Caco-2 (cell line): ENCODE data around the gene ZNF609. TPM values are rescaled to one million over a fixed set of nuclear protein-coding genes. Genes with fewer than 3 reads are reported as not detected.

Experiments
- BruUV-seq: library from RNA; stranded (reverse); fragments of 400-500 nt; replicated peaks from 2 replicates; lab custom pipeline; 2021; lab: Mats Ljungman, UMichigan
- CTCF ChIA-PET: fragments of 300-600 bp; sonication (Branson Sonifier 250); formaldehyde crosslinking; loops from one replicate; lab custom pipeline; 2022; ENCODE audit warnings: antibody characterized with exemption; lab: Charles Lee
- POLR2A ChIA-PET: fragments of 300-600 bp; sonication (Branson Sonifier 250); formaldehyde crosslinking; loops from one replicate; lab custom pipeline; 2022; ENCODE audit warnings: antibody characterized with exemption; lab: Charles Lee
- DNase-seq, 2 experiments: peaks; one replicate each; pipeline versions ENCODE4 v3.0.0 to v3.0.0-alpha.2; 2020 to 2022
- H3K27me3 ChIP-seq: replicated peaks from 2 replicates; pipeline ENCODE4 v1.6.0; 2011; ENCODE audit warnings: low read length; ENCODE audit not compliant: control insufficient read depth, insufficient read depth
- H3K36me3 ChIP-seq: 2 replicates; pipeline ENCODE4 v1.5.1; 2011; ENCODE audit warnings: low read length; ENCODE audit not compliant: control insufficient read depth, insufficient read depth
- H3K4me1 ChIP-seq: fragments of 250-450 bp; sonication (Bioruptor Pico); 2 replicates; pipeline ENCODE4 v1.5.1; 2020; ENCODE audit warnings: mild to moderate bottlenecking
- H3K4me3 ChIP-seq: 2 replicates; pipeline ENCODE4 v1.5.1; 2011; ENCODE audit warnings: low read depth, mild to moderate bottlenecking, control low read depth, low read length
- H3K9me3 ChIP-seq: fragments of 250-450 bp; sonication (Bioruptor Pico); 2 replicates; pipeline ENCODE4 v1.5.1; 2020; ENCODE audit warnings: mild to moderate bottlenecking, moderate library complexity
- H3K27ac Mint-ChIP-seq: one replicate; pipeline ENCODE4 v1.8.0; 2022; ENCODE audit warnings: mixed read lengths; ENCODE audit not compliant: unreplicated experiment
- H3K27me3 Mint-ChIP-seq: one replicate; pipeline ENCODE4 v1.8.0; 2022; ENCODE audit warnings: mixed read lengths; ENCODE audit not compliant: insufficient read depth, unreplicated experiment
- H3K36me3 Mint-ChIP-seq: one replicate; pipeline ENCODE4 v1.8.0; 2022; ENCODE audit warnings: mild to moderate bottlenecking, mixed read lengths; ENCODE audit not compliant: insufficient read depth, unreplicated experiment
- H3K4me1 Mint-ChIP-seq: one replicate; pipeline ENCODE4 v1.8.0; 2022; ENCODE audit warnings: low read depth, mixed read lengths; ENCODE audit not compliant: unreplicated experiment
- H3K4me3 Mint-ChIP-seq: one replicate; pipeline ENCODE4 v1.8.0; 2022; ENCODE audit warnings: mild to moderate bottlenecking, moderate library complexity, mixed read lengths; ENCODE audit not compliant: unreplicated experiment
- H3K9me3 Mint-ChIP-seq: one replicate; pipeline ENCODE4 v1.8.0; 2022; ENCODE audit warnings: mixed read lengths; ENCODE audit not compliant: unreplicated experiment
- intact Hi-C: fragments of 100-400 bp; cut with micrococcal nuclease; formaldehyde crosslinking; loops from one replicate; pipeline ENCODE4 v1.10.0; 2022; ENCODE audit not compliant: unreplicated experiment
- total RNA-seq: library from RNA; stranded (reverse); gene quantifications from 2 replicates; pipeline ENCODE4 v1.2.3, GENCODE V29; 2022
- TF ChIP-seq, protein P1 (sequence below), 2 experiments: fragments of 200-600 bp in 1 of 2; IDR thresholded peaks; 1 replicate in 1 of 2; 2 replicates in 1 of 2; pipeline versions ENCODE4 v1.5.1 to v1.8.0; 2011 to 2022; ENCODE audit warnings: antibody characterized with exemption in 1 of 2, control low read depth in 1 of 2, inconsistent platforms in 1 of 2, low read depth in 1 of 2, low read length in 1 of 2, mild to moderate bottlenecking in 1 of 2, moderate library complexity in 1 of 2; ENCODE audit not compliant: insufficient read depth in 1 of 2, severe bottlenecking in 1 of 2, unreplicated experiment in 1 of 2

The ZNF609 gene
- total RNA-seq, 1 experiment from 2014 or later = 30.1 TPM

DNA sequence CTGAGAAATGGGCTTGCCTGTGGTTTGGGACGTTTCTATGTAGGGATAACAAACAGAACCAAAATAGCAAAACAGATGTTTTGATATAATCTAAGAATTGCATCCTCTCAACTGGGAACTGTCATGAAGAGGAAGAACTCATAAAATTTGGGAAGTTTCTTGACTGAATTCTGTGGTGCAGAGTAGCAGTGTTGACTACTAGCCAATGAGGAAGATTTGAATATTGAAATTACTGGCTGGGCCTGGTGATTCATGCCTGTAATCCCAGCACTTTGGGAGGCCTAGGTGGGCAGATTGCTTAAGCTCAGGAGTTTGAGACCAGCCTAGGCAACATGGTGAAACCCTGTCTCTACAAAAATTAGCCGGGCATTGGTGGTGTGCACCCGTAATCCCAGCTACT is 42.2 kb downstream of the ZNF609 start:
- no peak overlapping the region for H3K4me3 ChIP-seq
- H3K4me3 Mint-ChIP-seq = no peak overlapping the region
- no peaks in the 10 kb centered on the region for H3K27me3 ChIP-seq
- H3K36me3 Mint-ChIP-seq = peaks cover 22% of the 10 kb centered on the region
- H3K4me1 Mint-ChIP-seq = peaks cover 22% of the 10 kb centered on the region
- no peak overlapping the region for H3K27ac Mint-ChIP-seq
- H3K9me3 ChIP-seq = no peaks in the 10 kb centered on the region
- H3K4me1 ChIP-seq = peaks cover 12% of the 10 kb centered on the region
- no TSS peak for BruUV-seq
- ChIA-PET CTCF (no interaction called here), POLR2A (no interaction called here)
- intact Hi-C loops = no loop called here
- TF ChIP-seq, protein P1, sequence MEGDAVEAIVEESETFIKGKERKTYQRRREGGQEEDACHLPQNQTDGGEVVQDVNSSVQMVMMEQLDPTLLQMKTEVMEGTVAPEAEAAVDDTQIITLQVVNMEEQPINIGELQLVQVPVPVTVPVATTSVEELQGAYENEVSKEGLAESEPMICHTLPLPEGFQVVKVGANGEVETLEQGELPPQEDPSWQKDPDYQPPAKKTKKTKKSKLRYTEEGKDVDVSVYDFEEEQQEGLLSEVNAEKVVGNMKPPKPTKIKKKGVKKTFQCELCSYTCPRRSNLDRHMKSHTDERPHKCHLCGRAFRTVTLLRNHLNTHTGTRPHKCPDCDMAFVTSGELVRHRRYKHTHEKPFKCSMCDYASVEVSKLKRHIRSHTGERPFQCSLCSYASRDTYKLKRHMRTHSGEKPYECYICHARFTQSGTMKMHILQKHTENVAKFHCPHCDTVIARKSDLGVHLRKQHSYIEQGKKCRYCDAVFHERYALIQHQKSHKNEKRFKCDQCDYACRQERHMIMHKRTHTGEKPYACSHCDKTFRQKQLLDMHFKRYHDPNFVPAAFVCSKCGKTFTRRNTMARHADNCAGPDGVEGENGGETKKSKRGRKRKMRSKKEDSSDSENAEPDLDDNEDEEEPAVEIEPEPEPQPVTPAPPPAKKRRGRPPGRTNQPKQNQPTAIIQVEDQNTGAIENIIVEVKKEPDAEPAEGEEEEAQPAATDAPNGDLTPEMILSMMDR (IDR thresholded peaks at IDR 0.05; ENCODE audit: insufficient read depth in 1 of 2, low read depth in 1 of 2, low read length in 1 of 2, severe bottlenecking in 1 of 2, unreplicated experiment in 1 of 2) = no peak
- H3K27me3 Mint-ChIP-seq = no peaks in the 10 kb centered on the region
- DNase-seq = no peak
- peaks cover 5% of the 10 kb centered on the region; the same call in 1 of the 2 replicates for H3K36me3 ChIP-seq
- H3K9me3 Mint-ChIP-seq = no peaks in the 10 kb centered on the region

DNA sequence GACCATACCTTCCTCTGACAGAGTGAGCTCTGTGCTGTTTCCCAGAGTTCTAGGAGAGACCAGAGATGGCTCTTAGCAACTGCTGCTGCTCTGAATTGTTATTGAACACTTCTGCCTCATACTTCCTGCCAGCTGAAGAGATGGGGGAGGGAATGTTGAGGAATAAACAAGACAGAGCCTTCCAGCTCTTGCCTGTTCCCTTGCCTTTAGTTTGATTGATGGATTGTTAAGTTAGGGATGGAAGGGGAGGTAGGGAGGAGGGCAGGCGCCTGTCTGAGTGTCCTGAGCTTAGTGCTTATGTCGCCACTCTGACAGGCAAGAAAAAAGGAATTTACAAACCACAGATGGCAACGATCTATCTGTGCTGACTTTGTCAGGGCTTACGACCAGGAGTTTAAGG is 42.8 kb downstream of the ZNF609 start:
- Mint-ChIP-seq H3K4me1 (peaks cover 28% of the 10 kb centered on the region), H3K9me3 (no peaks in the 10 kb centered on the region), H3K27ac (peak overlapping the region; percentile 26), H3K27me3 (no peaks in the 10 kb centered on the region), H3K4me3 (no peak overlapping the region), H3K36me3 (peaks cover 20% of the 10 kb centered on the region)
- TF ChIP-seq, protein P1 (IDR thresholded peaks at IDR 0.05; ENCODE audit: insufficient read depth in 1 of 2, low read depth in 1 of 2, low read length in 1 of 2, severe bottlenecking in 1 of 2, unreplicated experiment in 1 of 2) = no peak
- peaks cover 16% of the 10 kb centered on the region for H3K4me1 ChIP-seq
- H3K4me3 ChIP-seq = no peak overlapping the region
- ChIA-PET POLR2A (no interaction called here), CTCF (no interaction called here)
- H3K36me3 ChIP-seq = peaks cover 5% of the 10 kb centered on the region; the same call in 1 of the 2 replicates
- no peaks in the 10 kb centered on the region for H3K9me3 ChIP-seq
- BruUV-seq = no TSS peak
- H3K27me3 ChIP-seq = no peaks in the 10 kb centered on the region
- intact Hi-C loops = no loop called here
- DNase-seq = no peak

DNA sequence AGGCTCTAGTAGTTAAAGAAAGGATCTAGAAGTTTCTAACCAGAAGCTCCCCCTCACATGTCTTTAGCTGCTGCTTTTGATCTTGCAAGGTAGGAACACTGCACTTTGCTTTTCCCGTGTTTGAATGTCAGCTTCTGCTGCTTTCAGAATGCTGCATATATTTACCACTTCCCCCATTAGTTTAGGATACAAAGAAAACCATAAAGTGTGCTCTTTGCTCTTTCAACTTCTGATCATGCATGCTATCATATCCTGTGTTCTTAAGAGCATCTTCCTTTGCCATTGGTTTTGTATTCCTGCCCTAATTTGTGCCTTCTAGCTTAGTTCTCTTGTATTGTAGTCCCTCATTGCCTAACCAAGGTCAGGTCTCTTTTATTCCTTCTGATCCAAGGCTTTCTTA is 43.3 kb downstream of the ZNF609 start:
- H3K9me3 Mint-ChIP-seq = no peaks in the 10 kb centered on the region
- ChIA-PET CTCF (no interaction called here), POLR2A (no interaction called here)
- peaks cover 33% of the 10 kb centered on the region for H3K4me1 Mint-ChIP-seq
- no peak overlapping the region for H3K4me3 Mint-ChIP-seq
- TF ChIP-seq, protein P1 (IDR thresholded peaks at IDR 0.05; ENCODE audit: insufficient read depth in 1 of 2, low read depth in 1 of 2, low read length in 1 of 2, severe bottlenecking in 1 of 2, unreplicated experiment in 1 of 2) = no peak
- peaks cover 17% of the 10 kb centered on the region for H3K36me3 Mint-ChIP-seq
- no peak for DNase-seq
- intact Hi-C loops = no loop called here
- H3K27me3 ChIP-seq = no peaks in the 10 kb centered on the region
- peaks cover 5% of the 10 kb centered on the region; the same call in 1 of the 2 replicates for H3K36me3 ChIP-seq
- H3K9me3 ChIP-seq = no peaks in the 10 kb centered on the region
- H3K27me3 Mint-ChIP-seq = no peaks in the 10 kb centered on the region
- peaks cover 21% of the 10 kb centered on the region for H3K4me1 ChIP-seq
- H3K27ac Mint-ChIP-seq = peak overlapping the region; percentile 26
- BruUV-seq = no TSS peak
- no peak overlapping the region for H3K4me3 ChIP-seq
